GM12878 (cell line): ENCODE results near the gene DBX2. TPM values are rescaled to one million over a fixed set of nuclear protein-coding genes. Genes with fewer than 3 reads are reported as not detected.

ENCODE experiments used
- ATAC-seq: fragments of 200-7000 bp; cut with Tn5 transposase; 3 replicates; pipeline ENCODE4 v1.9.1; 2020; ENCODE audit warnings: mild to moderate bottlenecking, moderate library complexity
- BruUV-seq: library from RNA; stranded (reverse); fragments of 400-500 nt; replicated peaks from 2 replicates; lab custom pipeline; 2021; lab: Mats Ljungman, UMichigan
- CTCF ChIA-PET: fragments of 300-600 bp; sonication (Branson Sonifier 250); formaldehyde crosslinking; extraction: SDS; loops from one replicate; lab custom pipeline; 2021; ENCODE audit warnings: inconsistent platforms; lab: Yijun Ruan, JAX
- POLR2A ChIA-PET: fragments of 350-600 bp; formaldehyde crosslinking; extraction: SDS; loops from one replicate; lab custom pipeline; 2021; ENCODE audit warnings: inconsistent platforms; lab: Charles Lee
- RAD21 ChIA-PET: fragments of 300-600 bp; sonication (Branson Sonifier 250); formaldehyde crosslinking; loops from one replicate; lab custom pipeline; 2023; ENCODE audit warnings: antibody characterized with exemption; ENCODE audit not compliant: unreplicated experiment; lab: Charles Lee
- SMC1A ChIA-PET: fragments of 300-600 bp; sonication (Branson Sonifier 250); formaldehyde crosslinking; loops from one replicate; lab custom pipeline; 2023; ENCODE audit not compliant: unreplicated experiment, uncharacterized antibody; lab: Charles Lee
- DNase-seq: peaks from one replicate; pipeline ENCODE4 v3.0.0-alpha.2; 2011; ENCODE audit warnings: low read depth, low spot score
- FAIRE-seq: peaks from 3 replicates; lab custom pipeline; 2011; peaks lifted over from hg19 to GRCh38; lab: Jason Lieb, UNC
- H2AFZ ChIP-seq: 2 replicates; pipeline ENCODE4 v1.6.0; 2011; ENCODE audit warnings: low read depth, low read length, control low read depth; ENCODE audit not compliant: control insufficient read depth
- H3K27ac ChIP-seq: 2 replicates; pipeline ENCODE4 v1.5.1; 2011; ENCODE audit warnings: control low read depth; ENCODE audit not compliant: control insufficient read depth, insufficient read depth
- H3K27me3 ChIP-seq, 2 experiments: replicated peaks in 1 of 2; 2 replicates each; pipeline versions ENCODE4 v1.6.0 to v1.6.1; 2011; ENCODE audit warnings: low read length in 1 of 2; ENCODE audit not compliant: control insufficient read depth in 2 of 2, insufficient read depth in 2 of 2
- H3K36me3 ChIP-seq, 2 experiments: 2 replicates each; pipeline ENCODE4 v1.5.1; 2011; ENCODE audit warnings: low read length in 1 of 2; ENCODE audit not compliant: control insufficient read depth in 2 of 2, insufficient read depth in 2 of 2
- H3K4me1 ChIP-seq: 2 replicates; pipeline ENCODE4 v1.6.1; 2011; ENCODE audit warnings: mild to moderate bottlenecking, low read length, moderate library complexity, mixed read lengths; ENCODE audit not compliant: control insufficient read depth, insufficient read depth
- H3K4me2 ChIP-seq: 2 replicates; pipeline ENCODE4 v1.6.0; 2011; ENCODE audit warnings: control low read depth; ENCODE audit not compliant: control insufficient read depth, insufficient read depth
- H3K4me3 ChIP-seq: fragments of 200-600 bp; sonication (generic); 2 replicates; pipeline ENCODE4 v1.5.1; 2016
- H3K79me2 ChIP-seq: 2 replicates; pipeline ENCODE4 v1.6.0; 2011; ENCODE audit warnings: low read length; ENCODE audit not compliant: control insufficient read depth, insufficient read depth
- H3K9ac ChIP-seq: 2 replicates; pipeline ENCODE4 v1.8.0; 2011; ENCODE audit warnings: low read length, control low read depth, mixed read lengths; ENCODE audit not compliant: control insufficient read depth, insufficient read depth
- H3K9me3 ChIP-seq: replicated peaks from 3 replicates; pipeline ENCODE4 v1.5.1; 2011; ENCODE audit warnings: mild to moderate bottlenecking, low read length; ENCODE audit not compliant: control insufficient read depth, insufficient read depth
- H4K20me1 ChIP-seq: 2 replicates; pipeline ENCODE4 v1.6.0; 2011; ENCODE audit not compliant: control insufficient read depth, insufficient read depth
- CHD4 ChIP-seq: fragments of 200-600 bp; sonication (generic); IDR thresholded peaks from 2 replicates; pipeline ENCODE4 v1.6.1; 2016; ENCODE audit warnings: mild to moderate bottlenecking
- DPF2 ChIP-seq: fragments of 450-650 bp; IDR thresholded peaks from 2 replicates; pipeline ENCODE4 v1.6.1; 2017; ENCODE audit warnings: mild to moderate bottlenecking
- EZH2 ChIP-seq: IDR thresholded peaks from 2 replicates; pipeline ENCODE4 v1.6.1; 2012; ENCODE audit warnings: low read depth, mild to moderate bottlenecking, control low read depth, inconsistent platforms, low read length, borderline replicate concordance; ENCODE audit not compliant: control insufficient read depth
- FOXM1 ChIP-seq: IDR thresholded peaks from 2 replicates; pipeline ENCODE4 v1.6.1; 2012; ENCODE audit warnings: low read depth, mild to moderate bottlenecking, inconsistent platforms, low read length, moderate library complexity
- GATAD2B ChIP-seq: fragments of 450-650 bp; conservative IDR thresholded peaks from 2 replicates; pipeline ENCODE4 v1.6.1; 2017; ENCODE audit warnings: low read depth, mild to moderate bottlenecking, moderate library complexity
- MEF2A ChIP-seq: IDR thresholded peaks from 2 replicates; pipeline ENCODE4 v1.6.1; 2011; ENCODE audit warnings: low read depth, mild to moderate bottlenecking, low read length, moderate library complexity; ENCODE audit not compliant: insufficient read depth
- NRF1 ChIP-seq: conservative IDR thresholded peaks from 2 replicates; pipeline ENCODE4 v1.6.1; 2011; ENCODE audit warnings: mild to moderate bottlenecking, low read depth, low read length, improper control_type of control experiment
- RCOR1 ChIP-seq: conservative IDR thresholded peaks from 2 replicates; pipeline ENCODE4 v1.6.1; 2012; ENCODE audit warnings: low read depth, low read length, improper control_type of control experiment
- RUNX3 ChIP-seq: IDR thresholded peaks from 2 replicates; pipeline ENCODE4 v1.6.1; 2012; ENCODE audit warnings: low read length, inconsistent platforms
- SMAD1 ChIP-seq: fragments of 450-650 bp; IDR thresholded peaks from 2 replicates; pipeline ENCODE4 v1.6.1; 2018; ENCODE audit warnings: mild to moderate bottlenecking, low read depth; ENCODE audit not compliant: partially characterized antibody
- WGBS: methylation state at CpG from one replicate; pipeline ENCODE4 v1.1.6; 2016; ENCODE audit warnings: low lambda C conversion rate; ENCODE audit not compliant: insufficient replicate concordance, insufficient coverage; ENCODE audit errors: missing lambda C conversion rate; 5-methylcytosine and 5-hydroxymethylcytosine counted together
- in situ Hi-C: fragments of 300-500 bp; cut with MboI; formaldehyde crosslinking; loops from 9 replicates; pipeline ENCODE4 v1.14.3; 2018; ENCODE audit warnings: mixed read lengths
- intact Hi-C: fragments of 100-400 bp; cut with micrococcal nuclease; formaldehyde crosslinking; loops from one replicate; pipeline ENCODE4 v1.14.2; 2022; ENCODE audit not compliant: unreplicated experiment
- polyA plus RNA-seq, 11 experiments: library from polyadenylated mRNA; depleted of rRNA in 4 of 11; unstranded in 6 of 11; stranded (reverse) in 5 of 11; fragments of >200 nt; fragmentation: Nextera tagmentation in 4 of 11; fragmentation: Illumina TruSeq in 1 of 11; extraction: Ambion mirVana in 4 of 11; extraction: Trizol in 1 of 11; gene quantifications; 1 replicate in 1 of 11; 2 replicates in 10 of 11; pipeline versions ENCODE4 v1.2.1 to v1.2.3, GENCODE V29; 2011 to 2016; ENCODE audit warnings: inconsistent platforms in 2 of 11, missing spikeins in 2 of 11, low read depth in 1 of 11
- total RNA-seq, 4 experiments: library from RNA; depleted of rRNA in 3 of 4; stranded (reverse); fragments of >200 nt in 3 of 4; fragmentation: Illumina TruSeq in 1 of 4; extraction: Trizol in 1 of 4; gene quantifications; 2 replicates each; pipeline versions ENCODE4 v1.2.1 to v1.2.3, GENCODE V29; 2013 to 2021
- TF ChIP-seq, protein P1 (sequence below): fragments of 450-650 bp; IDR thresholded peaks from 2 replicates; pipeline ENCODE4 v1.6.1; 2017; ENCODE audit warnings: antibody characterized with exemption, mild to moderate bottlenecking, moderate library complexity
- TF ChIP-seq, protein P2 (sequence below): IDR thresholded peaks from 2 replicates; pipeline ENCODE4 v1.6.1; 2012; ENCODE audit warnings: improper control_type of control experiment, low read depth, low read length; ENCODE audit not compliant: insufficient replicate concordance

DBX2 gene
- total and polyA plus RNA-seq, 10 of the 15 experiments (the other 5 are each of a cell fraction or from before 2014, with no cell fraction given), result not detected

DNA sequence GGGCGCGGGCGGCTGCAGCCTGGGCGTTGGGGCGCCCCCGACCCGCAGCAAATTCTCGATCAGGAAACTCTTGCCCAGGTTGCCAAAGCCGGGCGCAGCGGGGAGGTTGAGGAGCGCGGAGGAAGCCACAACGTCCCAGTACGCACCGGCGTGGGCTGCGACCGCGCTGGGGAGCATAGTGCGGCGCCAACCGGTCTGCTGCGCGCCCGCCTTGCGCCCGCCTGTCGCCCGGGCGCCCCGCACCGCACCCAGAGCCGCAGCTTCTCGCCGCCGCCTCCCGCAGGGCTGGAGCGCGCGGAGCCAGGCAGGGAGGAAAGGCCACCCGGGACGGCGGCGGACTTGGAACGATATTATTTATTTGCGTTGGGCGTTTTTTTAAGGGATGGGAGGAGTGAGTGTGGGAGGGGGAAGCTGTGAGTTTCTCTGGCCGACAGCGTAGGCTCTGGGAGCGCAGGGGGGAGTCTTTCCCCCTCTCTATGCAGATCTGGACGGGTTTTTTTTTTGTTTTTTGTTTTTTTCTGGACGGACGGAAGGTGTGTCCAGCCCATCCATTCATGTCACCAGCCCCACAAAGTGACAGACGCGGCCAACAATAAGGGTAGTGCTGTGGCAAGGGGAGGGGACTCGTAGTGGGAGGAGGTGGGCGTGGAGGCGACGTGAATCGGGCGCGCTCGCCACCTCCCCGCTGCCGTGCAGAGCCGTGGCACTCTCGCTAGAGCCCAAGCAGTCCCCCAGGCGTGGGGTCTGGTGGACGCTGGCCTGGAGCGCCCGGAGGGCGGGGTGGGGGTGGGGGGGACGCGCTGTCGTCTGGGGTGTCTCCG is at the start of gene DBX2 (continued):
- TF ChIP-seq, protein P1, sequence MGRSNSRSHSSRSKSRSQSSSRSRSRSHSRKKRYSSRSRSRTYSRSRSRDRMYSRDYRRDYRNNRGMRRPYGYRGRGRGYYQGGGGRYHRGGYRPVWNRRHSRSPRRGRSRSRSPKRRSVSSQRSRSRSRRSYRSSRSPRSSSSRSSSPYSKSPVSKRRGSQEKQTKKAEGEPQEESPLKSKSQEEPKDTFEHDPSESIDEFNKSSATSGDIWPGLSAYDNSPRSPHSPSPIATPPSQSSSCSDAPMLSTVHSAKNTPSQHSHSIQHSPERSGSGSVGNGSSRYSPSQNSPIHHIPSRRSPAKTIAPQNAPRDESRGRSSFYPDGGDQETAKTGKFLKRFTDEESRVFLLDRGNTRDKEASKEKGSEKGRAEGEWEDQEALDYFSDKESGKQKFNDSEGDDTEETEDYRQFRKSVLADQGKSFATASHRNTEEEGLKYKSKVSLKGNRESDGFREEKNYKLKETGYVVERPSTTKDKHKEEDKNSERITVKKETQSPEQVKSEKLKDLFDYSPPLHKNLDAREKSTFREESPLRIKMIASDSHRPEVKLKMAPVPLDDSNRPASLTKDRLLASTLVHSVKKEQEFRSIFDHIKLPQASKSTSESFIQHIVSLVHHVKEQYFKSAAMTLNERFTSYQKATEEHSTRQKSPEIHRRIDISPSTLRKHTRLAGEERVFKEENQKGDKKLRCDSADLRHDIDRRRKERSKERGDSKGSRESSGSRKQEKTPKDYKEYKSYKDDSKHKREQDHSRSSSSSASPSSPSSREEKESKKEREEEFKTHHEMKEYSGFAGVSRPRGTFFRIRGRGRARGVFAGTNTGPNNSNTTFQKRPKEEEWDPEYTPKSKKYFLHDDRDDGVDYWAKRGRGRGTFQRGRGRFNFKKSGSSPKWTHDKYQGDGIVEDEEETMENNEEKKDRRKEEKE, result no peak
- TF ChIP-seq EZH2 (no peak), SMAD1 (no peak)

DNA sequence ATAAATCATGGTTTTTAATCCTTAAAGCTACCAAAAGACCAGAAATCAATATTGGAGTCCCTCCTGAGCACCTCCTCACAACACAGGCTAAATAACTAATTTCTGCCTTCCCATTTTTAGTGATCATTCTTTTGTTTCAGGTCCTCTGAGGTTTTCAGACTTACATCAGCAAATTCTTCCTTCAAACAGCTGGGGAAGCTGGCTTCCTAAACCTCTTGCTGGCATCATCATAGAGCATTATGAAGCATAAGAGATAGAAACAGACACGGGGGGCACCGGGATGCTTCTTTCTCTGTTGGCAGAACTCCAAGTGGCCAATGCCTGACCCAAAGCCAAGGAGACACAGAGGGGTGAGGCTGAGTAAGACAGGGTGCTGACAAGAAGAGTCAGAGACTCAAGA is 47.9 kb upstream of the DBX2 start:
- no peak overlapping the region for H3K4me3 ChIP-seq
- H3K9ac ChIP-seq, result no peak overlapping the region
- no peak overlapping the region for H3K4me2 ChIP-seq
- H3K9me3 ChIP-seq, result no peaks in the 10 kb centered on the region
- CTCF ChIA-PET, result no interaction called here
- no peaks in the 10 kb centered on the region for H4K20me1 ChIP-seq
- SMC1A ChIA-PET, result interaction anchor here (0.8 kb wide), 1 partner anchor 10 kb away, joined by 3 read pairs; no protein-coding TSS in a partner anchor
- no peak for FAIRE-seq
- H3K27ac ChIP-seq, result no peak overlapping the region
- POLR2A ChIA-PET, result no interaction called here
- in situ Hi-C loops (no loop called here), intact Hi-C loops (no loop called here)
- RAD21 ChIA-PET, result no interaction called here
- no peak for DNase-seq
- H3K79me2 ChIP-seq, result no peaks in the 10 kb centered on the region
- no peak overlapping the region for H2AFZ ChIP-seq
- ATAC-seq, result no peak
- H3K27me3 ChIP-seq, result no peaks in the 10 kb centered on the region
- H3K4me1 ChIP-seq, result no peaks in the 10 kb centered on the region
- no peaks in the 10 kb centered on the region for H3K36me3 ChIP-seq
- WGBS, result 0% methylated on average over 2 of the region's 2 CpGs
- no TSS peak for BruUV-seq
- TF ChIP-seq GATAD2B (no peak), DPF2 (no peak), RUNX3 (no peak), NRF1 (no peak), RCOR1 (no peak), CHD4 (no peak), FOXM1 (no peak), MEF2A (no peak)
- TF ChIP-seq, protein P2, sequence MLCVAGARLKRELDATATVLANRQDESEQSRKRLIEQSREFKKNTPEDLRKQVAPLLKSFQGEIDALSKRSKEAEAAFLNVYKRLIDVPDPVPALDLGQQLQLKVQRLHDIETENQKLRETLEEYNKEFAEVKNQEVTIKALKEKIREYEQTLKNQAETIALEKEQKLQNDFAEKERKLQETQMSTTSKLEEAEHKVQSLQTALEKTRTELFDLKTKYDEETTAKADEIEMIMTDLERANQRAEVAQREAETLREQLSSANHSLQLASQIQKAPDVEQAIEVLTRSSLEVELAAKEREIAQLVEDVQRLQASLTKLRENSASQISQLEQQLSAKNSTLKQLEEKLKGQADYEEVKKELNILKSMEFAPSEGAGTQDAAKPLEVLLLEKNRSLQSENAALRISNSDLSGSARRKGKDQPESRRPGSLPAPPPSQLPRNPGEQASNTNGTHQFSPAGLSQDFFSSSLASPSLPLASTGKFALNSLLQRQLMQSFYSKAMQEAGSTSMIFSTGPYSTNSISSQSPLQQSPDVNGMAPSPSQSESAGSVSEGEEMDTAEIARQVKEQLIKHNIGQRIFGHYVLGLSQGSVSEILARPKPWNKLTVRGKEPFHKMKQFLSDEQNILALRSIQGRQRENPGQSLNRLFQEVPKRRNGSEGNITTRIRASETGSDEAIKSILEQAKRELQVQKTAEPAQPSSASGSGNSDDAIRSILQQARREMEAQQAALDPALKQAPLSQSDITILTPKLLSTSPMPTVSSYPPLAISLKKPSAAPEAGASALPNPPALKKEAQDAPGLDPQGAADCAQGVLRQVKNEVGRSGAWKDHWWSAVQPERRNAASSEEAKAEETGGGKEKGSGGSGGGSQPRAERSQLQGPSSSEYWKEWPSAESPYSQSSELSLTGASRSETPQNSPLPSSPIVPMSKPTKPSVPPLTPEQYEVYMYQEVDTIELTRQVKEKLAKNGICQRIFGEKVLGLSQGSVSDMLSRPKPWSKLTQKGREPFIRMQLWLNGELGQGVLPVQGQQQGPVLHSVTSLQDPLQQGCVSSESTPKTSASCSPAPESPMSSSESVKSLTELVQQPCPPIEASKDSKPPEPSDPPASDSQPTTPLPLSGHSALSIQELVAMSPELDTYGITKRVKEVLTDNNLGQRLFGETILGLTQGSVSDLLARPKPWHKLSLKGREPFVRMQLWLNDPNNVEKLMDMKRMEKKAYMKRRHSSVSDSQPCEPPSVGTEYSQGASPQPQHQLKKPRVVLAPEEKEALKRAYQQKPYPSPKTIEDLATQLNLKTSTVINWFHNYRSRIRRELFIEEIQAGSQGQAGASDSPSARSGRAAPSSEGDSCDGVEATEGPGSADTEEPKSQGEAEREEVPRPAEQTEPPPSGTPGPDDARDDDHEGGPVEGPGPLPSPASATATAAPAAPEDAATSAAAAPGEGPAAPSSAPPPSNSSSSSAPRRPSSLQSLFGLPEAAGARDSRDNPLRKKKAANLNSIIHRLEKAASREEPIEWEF, result no peak
